Activated CD8-positive, alpha-beta memory T cell treated with anti-CD3 and anti-CD28 coated beads for 24 hours (primary cell): ENCODE measurements around the gene CCT5.

Experiments used
- DNase-seq: peaks from one replicate; pipeline ENCODE4 v3.0.0-alpha.2; 2020

Gene CCT5

GRCh38 chr5:10249948-10250805, at the start of gene CCT5:
Gene CCT5 (plus strand): TSS chr5:10250280. CDS start chr5:10250341, 61 bp downstream.
- DNase-seq: peak; percentile 94

DNA sequence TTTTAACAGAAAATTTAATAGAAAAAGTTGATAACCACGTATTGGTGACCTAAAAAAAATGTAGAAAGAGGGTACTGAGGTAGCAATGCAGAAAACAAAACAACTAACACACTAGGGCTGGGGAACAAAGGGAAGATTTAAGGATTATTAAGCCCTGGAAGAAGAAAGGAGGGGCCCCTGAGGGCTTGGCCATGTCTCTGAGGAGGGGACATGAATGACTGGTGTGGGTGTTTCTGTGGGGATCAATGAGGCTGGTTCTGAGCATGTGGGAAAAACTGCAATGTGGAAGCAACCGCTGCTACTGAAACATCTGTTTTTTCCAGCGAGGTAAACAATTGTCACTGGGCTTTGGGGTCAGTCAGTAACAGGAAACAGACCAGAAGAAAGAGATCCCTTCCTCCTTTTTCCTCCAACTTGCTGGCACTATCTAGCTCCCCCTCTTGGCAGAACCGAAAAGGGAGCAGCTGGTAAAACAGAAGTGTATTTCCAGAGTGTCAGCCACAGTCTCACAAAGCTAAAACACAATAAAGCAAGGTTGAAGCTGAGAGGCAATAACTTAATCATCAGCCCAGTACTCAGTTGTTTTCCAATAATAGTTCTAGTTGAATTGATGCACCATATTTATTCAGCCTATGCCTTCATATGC, 48.7 kb upstream of the CCT5 start:
- DNase-seq: no peak

GRCh38 chr5:10202089-10202910, 47.8 kb upstream of the CCT5 start:
- DNase-seq: no peak

DNA sequence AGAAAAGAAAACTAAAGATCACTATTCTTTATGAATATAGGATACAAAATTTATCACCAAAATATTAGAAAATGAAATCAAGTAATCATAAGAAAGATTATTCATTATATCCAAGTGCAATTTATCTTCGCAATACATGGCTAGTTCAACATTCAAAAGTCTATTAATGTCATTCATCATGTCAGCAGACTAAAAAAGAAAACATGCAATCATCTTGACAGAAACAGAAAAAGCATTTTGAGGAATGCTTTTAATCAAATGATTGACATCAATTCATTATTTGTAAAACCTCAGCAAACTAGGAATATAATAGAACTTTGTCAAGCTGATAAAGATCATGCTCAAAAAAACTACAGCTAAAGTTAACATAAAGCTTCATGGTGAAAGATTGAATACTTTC, 41.1 kb upstream of the CCT5 start:
- no peak for DNase-seq

DNA sequence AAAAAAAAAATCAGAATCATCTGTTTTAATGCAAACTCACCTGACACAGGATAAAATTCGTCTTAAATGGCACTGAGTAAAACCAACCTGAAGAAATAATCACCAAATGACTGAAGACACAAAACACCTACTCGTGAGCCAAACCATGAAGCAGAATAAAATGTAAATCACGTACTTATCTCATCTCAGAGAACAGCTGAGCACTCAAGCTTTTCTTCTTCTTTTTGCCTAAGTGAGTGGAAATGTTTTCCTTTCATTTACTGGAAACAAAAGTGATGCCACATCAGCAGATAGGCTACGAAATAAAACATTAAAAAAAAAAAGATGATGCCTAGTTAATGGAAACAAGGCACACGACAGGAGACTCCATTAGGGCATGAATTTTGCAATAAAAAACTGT, 36.8 kb upstream of the CCT5 start:
- no peak for DNase-seq

GRCh38 chr5:10214041-10214440, 36.0 kb upstream of the CCT5 start:
- no peak for DNase-seq

- DNase-seq: no peak
Observed at GRCh38 chr5:10215366-10215765, 34.7 kb upstream of the CCT5 start.

- no peak for DNase-seq
Observed at GRCh38 chr5:10216107-10216506, 34.0 kb upstream of the CCT5 start.

GRCh38 chr5:10218658-10219057, 31.4 kb upstream of the CCT5 start:
- no peak for DNase-seq

DNA sequence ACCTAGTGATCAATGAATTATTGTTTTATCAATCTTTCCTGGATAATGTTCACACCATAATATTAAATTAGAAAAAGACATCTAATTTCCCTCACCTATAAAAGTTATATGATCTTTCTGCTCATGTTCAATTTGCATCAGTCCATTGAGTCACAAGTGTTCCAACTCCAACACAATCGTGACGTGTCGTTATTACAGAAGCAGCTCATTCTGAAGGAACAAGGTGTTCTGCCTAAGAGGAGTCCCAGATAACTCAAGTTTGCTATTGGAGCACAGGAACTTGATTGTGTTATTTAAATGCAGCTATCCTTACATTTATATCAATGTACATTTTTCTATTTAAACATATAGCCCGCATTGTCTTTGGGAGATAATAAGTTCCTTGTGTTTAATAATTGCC, 31.0 kb upstream of the CCT5 start:
- DNase-seq: no peak

DNA sequence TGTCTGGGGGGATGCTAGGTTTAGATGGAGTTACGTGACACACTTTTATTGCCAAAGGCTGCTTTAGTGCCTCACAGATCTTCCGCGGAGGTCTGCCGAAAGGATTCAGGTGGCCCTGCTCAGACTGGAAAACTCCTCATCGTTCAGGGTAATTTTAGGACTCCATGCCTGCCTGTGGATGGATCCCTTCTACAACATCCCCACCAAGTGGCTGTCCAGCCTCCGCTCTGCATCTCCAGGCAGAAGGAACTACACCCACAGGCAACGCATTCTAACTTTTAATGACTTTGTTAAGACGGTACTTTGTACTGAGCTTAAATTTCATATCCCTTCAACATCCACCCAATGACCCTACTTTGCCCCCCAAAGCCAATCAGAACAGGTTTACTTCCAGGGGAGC, 29.8 kb upstream of the CCT5 start:
- no peak for DNase-seq

DNA sequence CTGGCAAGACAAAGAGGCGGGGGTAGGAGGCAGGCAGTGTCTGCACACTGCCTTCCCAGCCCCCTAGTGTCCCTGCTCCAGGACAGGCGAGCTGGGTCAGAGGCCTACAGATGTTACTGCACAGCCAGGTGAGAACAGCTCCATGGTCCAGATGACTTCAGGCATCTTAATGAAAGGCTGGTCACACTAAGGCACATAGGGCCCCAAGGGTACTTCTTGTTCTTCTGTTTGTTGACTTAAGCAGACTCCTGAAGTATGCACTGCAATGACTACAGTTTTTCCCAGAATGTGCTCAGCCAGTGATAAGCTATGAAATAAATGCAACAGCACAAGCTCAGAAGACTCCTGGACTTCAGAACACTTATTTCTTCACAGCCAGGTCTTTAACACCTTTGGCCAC, 27.8 kb upstream of the CCT5 start:
- no peak for DNase-seq

- no peak for DNase-seq
Observed at GRCh38 chr5:10227379-10227778, 22.7 kb upstream of the CCT5 start.

GRCh38 chr5:10228288-10228687, 21.8 kb upstream of the CCT5 start:
- no peak for DNase-seq

GRCh38 chr5:10229306-10230048, 20.6 kb upstream of the CCT5 start:
- DNase-seq: no peak

GRCh38 chr5:10232386-10232785, 17.7 kb upstream of the CCT5 start:
- no peak for DNase-seq

DNA sequence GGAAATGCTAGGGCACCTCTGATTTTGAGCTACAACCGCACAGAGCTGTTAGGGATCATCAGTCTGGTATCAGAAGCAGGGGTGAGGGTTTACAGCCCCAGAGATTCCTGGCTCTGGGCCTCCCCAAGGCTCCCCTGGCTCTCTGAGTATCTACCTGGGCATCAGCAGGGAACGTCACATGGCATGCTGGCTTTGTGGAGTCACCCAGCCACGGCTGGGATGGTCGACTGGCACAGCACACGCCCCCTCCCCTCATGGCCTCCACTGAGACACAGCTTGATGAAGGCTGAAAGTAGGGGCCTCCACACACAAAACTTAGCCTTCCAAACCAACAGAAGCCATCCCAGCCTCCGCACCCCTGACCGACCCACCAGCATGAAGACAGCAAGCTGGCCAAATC, 17.1 kb upstream of the CCT5 start:
- DNase-seq: no peak

DNA sequence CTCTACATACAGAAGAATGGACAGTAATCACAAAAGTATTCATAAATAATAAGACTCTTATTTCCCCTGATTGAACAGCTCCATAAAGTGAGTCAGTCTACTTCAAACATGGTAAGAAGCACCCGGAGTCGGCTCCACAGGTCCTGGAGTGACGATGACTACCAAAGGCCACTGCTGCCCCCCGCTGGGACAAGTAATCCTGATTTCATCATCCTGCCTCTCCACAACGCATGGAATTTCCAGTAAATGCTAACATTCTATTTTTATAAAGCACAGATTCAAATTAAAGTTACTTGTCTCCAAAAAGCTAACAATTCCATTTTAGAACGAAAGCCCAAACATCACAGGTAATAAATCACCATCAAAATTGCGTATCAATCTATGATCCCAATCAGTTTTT, 16.6 kb upstream of the CCT5 start:
- no peak for DNase-seq

DNA sequence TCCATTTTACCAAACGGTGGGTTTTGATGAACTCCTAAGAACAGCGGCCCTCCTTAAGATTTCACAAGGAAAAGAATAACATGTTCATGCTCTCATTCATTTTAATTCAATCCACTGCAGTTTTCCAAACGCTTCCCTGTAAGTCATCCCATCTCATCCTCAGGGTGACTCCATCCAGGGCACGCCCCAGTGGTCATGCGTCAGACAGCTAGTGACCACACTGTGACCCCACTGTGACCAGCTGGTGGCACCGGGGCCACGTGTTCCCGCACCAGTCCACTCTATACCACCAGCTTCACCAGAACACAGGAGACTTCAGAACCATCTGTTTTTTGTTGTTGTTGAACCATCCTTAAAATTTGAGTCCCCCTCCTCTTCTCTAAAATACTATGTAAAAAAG, 14.7 kb upstream of the CCT5 start:
- DNase-seq: no peak

DNA sequence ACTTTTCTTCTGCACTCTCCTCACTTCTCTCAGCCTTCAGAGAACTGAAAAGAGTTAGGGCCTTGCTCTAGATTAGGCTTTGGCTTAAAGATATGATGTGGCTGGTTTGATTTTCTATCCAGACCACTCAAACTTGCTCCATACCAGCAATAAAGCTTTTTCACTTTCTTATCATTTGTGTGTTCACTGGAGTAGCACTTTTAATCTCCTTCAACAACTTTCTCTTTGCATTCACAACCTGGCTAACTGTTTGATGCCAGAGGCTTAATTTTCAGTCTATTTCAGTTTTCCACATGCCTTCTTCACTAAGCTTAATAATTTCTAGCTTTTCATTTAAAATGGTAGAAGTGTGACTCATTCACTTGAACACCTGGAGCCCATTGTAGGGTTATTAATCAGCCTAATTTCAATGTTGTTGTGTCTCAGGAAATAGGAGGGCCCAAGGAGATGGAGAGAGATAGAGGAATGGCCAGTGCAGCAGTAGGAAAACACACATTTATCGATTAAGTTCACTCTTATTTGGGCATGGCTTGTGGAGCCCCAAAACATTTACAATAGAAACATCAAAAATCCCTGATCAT, 6.3 kb upstream of the CCT5 start:
- no peak for DNase-seq

GRCh38 chr5:10244342-10244944, 5.6 kb upstream of the CCT5 start:
- DNase-seq: no peak

GRCh38 chr5:10246761-10247160, 3.3 kb upstream of the CCT5 start:
- DNase-seq: no peak
